Endodermal cell (in vitro differentiated cells): ENCODE data around the gene PVALB. TPM values are rescaled to one million over a fixed set of nuclear protein-coding genes. Genes with fewer than 3 reads are reported as not detected.
"Not testable (repeated sequence)": the region's sequence is repeated elsewhere in the genome, so short reads cannot be mapped to it uniquely, and the experiment has no call there.

ENCODE experiments used
- DNase-seq: peaks from one replicate; pipeline ENCODE4 v3.0.0-alpha.2; 2017
- H3K27ac ChIP-seq: 2 replicates; pipeline ENCODE4 v1.5.1; 2013; ENCODE audit warnings: mild to moderate bottlenecking, low read depth, low read length, moderate library complexity
- H3K27me3 ChIP-seq: 2 replicates; pipeline ENCODE4 v1.6.1; 2013; ENCODE audit warnings: mild to moderate bottlenecking, low read length, moderate library complexity; ENCODE audit not compliant: insufficient read depth, control insufficient read depth, poor library complexity, severe bottlenecking
- H3K36me3 ChIP-seq: 2 replicates; pipeline ENCODE4 v1.7.0; 2013; ENCODE audit warnings: mild to moderate bottlenecking, low read length, moderate library complexity; ENCODE audit not compliant: control insufficient read depth, insufficient read depth
- H3K4me1 ChIP-seq: one replicate; pipeline ENCODE4 v1.7.0; 2013; ENCODE audit warnings: low read length; ENCODE audit not compliant: control insufficient read depth, insufficient read depth
- H3K4me3 ChIP-seq: 2 replicates; pipeline ENCODE4 v1.5.1; 2013; ENCODE audit warnings: mild to moderate bottlenecking, low read length, moderate library complexity
- H3K9ac ChIP-seq: 2 replicates; pipeline ENCODE4 v1.6.1; 2013; ENCODE audit warnings: mild to moderate bottlenecking, low read length, moderate library complexity; ENCODE audit not compliant: poor library complexity, severe bottlenecking; ENCODE audit errors: extremely low read depth
- H3K9me3 ChIP-seq: 2 replicates; pipeline ENCODE4 v1.6.1; 2013; ENCODE audit warnings: mild to moderate bottlenecking, low read length, moderate library complexity; ENCODE audit not compliant: control insufficient read depth
- H3K27ac Mint-ChIP-seq: 2 replicates; pipeline ENCODE4 v1.8.0; 2020; ENCODE audit warnings: mixed read lengths
- H3K27me3 Mint-ChIP-seq: 2 replicates; pipeline ENCODE4 v1.8.0; 2021; ENCODE audit warnings: mild to moderate bottlenecking, mixed read lengths; ENCODE audit not compliant: insufficient read depth
- H3K36me3 Mint-ChIP-seq: 2 replicates; pipeline ENCODE4 v1.8.0; 2020; ENCODE audit warnings: low read depth, mixed read lengths
- H3K4me1 Mint-ChIP-seq: 2 replicates; pipeline ENCODE4 v1.8.0; 2020; ENCODE audit warnings: mixed read lengths
- H3K4me3 Mint-ChIP-seq: 2 replicates; pipeline ENCODE4 v1.8.0; 2020; ENCODE audit warnings: mild to moderate bottlenecking, moderate library complexity, mixed read lengths
- H3K9me3 Mint-ChIP-seq: 2 replicates; pipeline ENCODE4 v1.8.0; 2020; ENCODE audit warnings: mild to moderate bottlenecking, mixed read lengths
- CTCF ChIP-seq: fragments of 200-600 bp; sonication (generic); conservative IDR thresholded peaks from 2 replicates; pipeline ENCODE4 v1.5.0; 2021; ENCODE audit warnings: antibody characterized with exemption, mild to moderate bottlenecking
- WGBS, 2 experiments: methylation state at CpG; one replicate each; pipeline versions ENCODE4 v1.1.5 to v1.1.7; 2013; ENCODE audit warnings: missing lambda C conversion rate in 2 of 2, mixed read lengths in 1 of 2; ENCODE audit not compliant: insufficient coverage in 1 of 2, insufficient read length in 1 of 2; 5-methylcytosine and 5-hydroxymethylcytosine counted together
- total RNA-seq, 2 donors: library from RNA; stranded (reverse); fragmentation: NEBNext Ultra II Directional in 1 of 2; extraction: Animal tissue kit (Norgen Biotek cat#: 25700) in 1 of 2; gene quantifications; 2 replicates in 1 of 2; 3 replicates in 1 of 2; pipeline ENCODE4 v1.2.1, GENCODE V29; 2021

PVALB gene
- total RNA-seq, 2 donors from 2014 or later = not detected

GRCh38 chr22:36756746-36757655 is 59.8 kb downstream of the PVALB start:
- peak; percentile 35 for DNase-seq
- no peak overlapping the region for H3K4me3 ChIP-seq
- 86 to 88% methylated on average over 17 to 27 of the region's 28 CpGs for WGBS, 2 experiments
- H3K27ac ChIP-seq = no peak overlapping the region
- H3K36me3 ChIP-seq = no peaks in the 10 kb centered on the region
- Mint-ChIP-seq H3K27me3 (peaks cover 25% of the 10 kb centered on the region), H3K4me3 (no peak overlapping the region), H3K9me3 (no peaks in the 10 kb centered on the region), H3K27ac (no peak overlapping the region), H3K4me1 (no peaks in the 10 kb centered on the region), H3K36me3 (peaks cover 3% of the 10 kb centered on the region)
- no peaks in the 10 kb centered on the region for H3K9me3 ChIP-seq
- no peaks in the 10 kb centered on the region for H3K4me1 ChIP-seq
- H3K9ac ChIP-seq = no peak overlapping the region
- H3K27me3 ChIP-seq = peaks cover 19% of the 10 kb centered on the region
- no peak for TF ChIP-seq CTCF

- H3K36me3 Mint-ChIP-seq = peaks cover 3% of the 10 kb centered on the region
- no peak overlapping the region for H3K4me3 ChIP-seq
- H3K4me3 Mint-ChIP-seq = no peak overlapping the region
- no peaks in the 10 kb centered on the region for H3K4me1 ChIP-seq
- no peak overlapping the region for H3K27ac Mint-ChIP-seq
- WGBS, 2 experiments = 86 to 98% methylated on average over 5 to 7 of the region's 7 CpGs
- peaks cover 25% of the 10 kb centered on the region for H3K27me3 Mint-ChIP-seq
- H3K27ac ChIP-seq = no peak overlapping the region
- peak; percentile 41 for DNase-seq
- H3K9ac ChIP-seq = no peak overlapping the region
- no peaks in the 10 kb centered on the region for H3K9me3 Mint-ChIP-seq
- no peak for TF ChIP-seq CTCF
- H3K9me3 ChIP-seq = no peaks in the 10 kb centered on the region
- H3K27me3 ChIP-seq = peaks cover 19% of the 10 kb centered on the region
- no peaks in the 10 kb centered on the region for H3K4me1 Mint-ChIP-seq
- no peaks in the 10 kb centered on the region for H3K36me3 ChIP-seq
These were observed 60.8 kb downstream of the PVALB start for GRCh38 chr22:36756031-36756430.

- Histone ChIP-seq H3K27me3 (peaks cover 19% of the 10 kb centered on the region), H3K9ac (no peak overlapping the region), H3K9me3 (no peaks in the 10 kb centered on the region), H3K4me3 (no peak overlapping the region), H3K4me1 (no peaks in the 10 kb centered on the region), H3K36me3 (no peaks in the 10 kb centered on the region), H3K27ac (no peak overlapping the region)
- H3K9me3 Mint-ChIP-seq = no peaks in the 10 kb centered on the region
- DNase-seq = peak; percentile 12
- no peak for TF ChIP-seq CTCF
- H3K4me3 Mint-ChIP-seq = no peak overlapping the region
- WGBS, 2 experiments = 81 to 90% methylated on average over 2 to 6 of the region's 6 CpGs
- no peak overlapping the region for H3K27ac Mint-ChIP-seq
- no peaks in the 10 kb centered on the region for H3K4me1 Mint-ChIP-seq
- peaks cover 25% of the 10 kb centered on the region for H3K27me3 Mint-ChIP-seq
- H3K36me3 Mint-ChIP-seq = peaks cover 3% of the 10 kb centered on the region
These were observed 61.5 kb downstream of the PVALB start for GRCh38 chr22:36755316-36755715.

- H3K4me1 Mint-ChIP-seq, H3K4me1 ChIP-seq, H3K4me3 ChIP-seq, H3K27ac ChIP-seq, H3K27ac Mint-ChIP-seq, H3K9me3 ChIP-seq, H3K36me3 ChIP-seq, H3K36me3 Mint-ChIP-seq, H3K9ac ChIP-seq, H3K4me3 Mint-ChIP-seq, H3K9me3 Mint-ChIP-seq: not testable (repeated sequence)
- DNase-seq = peak; percentile 9
- H3K27me3 ChIP-seq = peaks cover 19% of the 10 kb centered on the region
- H3K27me3 Mint-ChIP-seq = peaks cover 25% of the 10 kb centered on the region
- 95 to 96% methylated on average over 9 of the region's 9 CpGs for WGBS, 2 experiments
These were observed 62.0 kb downstream of the PVALB start for GRCh38 chr22:36754881-36755280.
